CD4-positive, alpha-beta T cell treated with Interleukin-1 beta for 1 hour (primary cell): Measurements from ENCODE around the gene INPP1.

Experiments
- DNase-seq, 2 donors: peaks; one replicate each; pipeline ENCODE4 v3.0.0-alpha.2; 2020 to 2022

Gene INPP1

DNA sequence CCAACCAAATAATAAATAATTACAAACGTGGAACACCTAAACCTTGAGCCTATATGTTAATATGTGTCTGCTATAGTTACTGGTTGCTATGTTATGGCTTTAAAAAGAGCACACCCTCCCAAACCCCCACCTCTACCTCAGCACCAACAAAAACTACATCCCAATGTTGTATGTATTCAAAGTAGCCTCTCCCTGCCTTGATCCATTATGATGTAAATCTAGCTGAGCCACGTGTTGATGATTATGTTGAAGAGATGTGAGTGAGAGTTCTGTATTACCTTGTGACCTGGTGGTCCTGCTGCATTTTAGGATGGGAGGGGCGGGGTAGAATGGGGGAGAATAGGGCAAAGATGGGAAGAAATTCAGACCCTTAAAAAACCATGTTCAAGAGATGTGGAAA lies 69.6 kb downstream of the INPP1 start:
- no peak for DNase-seq

GRCh38 chr2:190413421-190413820 lies 70.0 kb downstream of the INPP1 start:
- DNase-seq = no peak

- DNase-seq = no peak
Measured at GRCh38 chr2:190415251-190415650, 71.9 kb downstream of the INPP1 start.

- peak in 1 of 2 donors; percentile 29 for DNase-seq
Measured at GRCh38 chr2:190415794-190416775, 72.7 kb downstream of the INPP1 start.

DNA sequence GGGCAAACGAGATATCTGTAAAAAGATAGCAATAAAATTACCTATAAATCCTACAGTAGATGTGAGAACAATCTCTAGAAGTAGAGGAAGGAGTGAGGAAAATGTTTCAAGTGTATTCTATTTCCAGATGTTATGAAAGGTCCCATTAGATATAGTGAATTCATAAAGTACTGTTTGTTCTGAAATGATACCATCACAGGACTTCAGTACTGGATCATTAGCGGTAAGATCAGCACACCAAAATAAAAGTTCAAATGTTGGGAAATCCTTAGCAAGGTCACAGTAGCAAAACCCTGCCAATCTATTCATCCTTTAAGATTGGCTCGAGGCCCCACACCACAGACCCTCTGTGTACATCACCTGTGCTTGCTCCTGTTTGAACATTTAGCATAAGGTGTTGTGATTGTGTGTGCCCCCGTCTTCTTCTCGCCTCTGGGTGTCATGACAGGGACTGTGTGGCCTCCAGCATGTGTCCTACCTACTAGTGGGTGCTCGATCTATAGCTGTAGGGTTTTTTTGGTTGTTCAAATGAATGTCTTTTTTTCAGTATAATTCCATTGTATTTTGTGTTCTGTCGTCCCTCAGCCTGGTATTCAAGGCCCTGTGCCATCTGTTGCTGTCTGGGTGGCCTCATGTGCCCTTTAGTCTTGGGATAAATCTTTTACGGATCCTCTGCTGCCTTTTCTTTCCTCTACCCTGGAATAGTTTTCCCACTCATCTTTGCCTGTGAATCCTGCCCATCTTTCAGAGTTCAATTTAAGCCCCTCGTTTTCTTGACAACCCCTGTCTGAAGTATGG lies 73.9 kb downstream of the INPP1 start:
- no peak for DNase-seq

DNA sequence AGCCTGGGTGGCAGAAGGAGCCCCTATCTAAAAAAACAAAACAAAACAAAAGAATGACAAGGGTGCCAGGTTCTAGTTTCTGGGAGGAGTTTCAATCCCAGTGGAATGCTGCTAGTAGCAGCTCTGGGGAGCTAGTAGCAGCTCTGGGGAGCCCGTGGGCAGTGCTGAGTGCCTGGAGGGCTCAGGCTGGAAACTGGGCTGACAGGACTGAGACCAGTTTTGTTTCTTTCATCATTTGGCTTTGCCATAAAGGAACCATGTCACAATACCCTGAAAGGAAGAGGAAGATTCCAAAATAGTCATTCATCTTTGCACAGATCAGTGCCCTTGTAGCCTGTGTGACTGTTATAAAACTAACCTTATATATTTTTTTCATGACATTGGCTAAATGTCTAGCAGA lies 75.3 kb downstream of the INPP1 start:
- no peak for DNase-seq

GRCh38 chr2:190420801-190421200 lies 77.4 kb downstream of the INPP1 start:
- DNase-seq = no peak
